Breast epithelium (tissue), 4 donors: ENCODE data around the gene SF1. TPM values are rescaled to one million over a fixed set of nuclear protein-coding genes. Genes with fewer than 3 reads are reported as not detected.
A peak's percentile ranks its signal among the peaks of the same experiment; 100 is the strongest.

ENCODE experiments used
- DNase-seq, 2 donors: peaks; one replicate each; pipeline ENCODE4 v3.0.0-alpha.2; 2019; ENCODE audit warnings: low spot score in 2 of 2
- H3K27ac ChIP-seq, 2 donors: fragments of 200-600 bp; sonication (generic) in 1 of 2; one replicate each; pipeline ENCODE4 v1.5.1; 2016 to 2019; ENCODE audit warnings: mild to moderate bottlenecking in 1 of 2
- H3K27me3 ChIP-seq, 2 donors: fragments of 200-600 bp; sonication (generic) in 1 of 2; one replicate each; pipeline versions ENCODE4 v1.5.1 to v1.6.0; 2017 to 2019; ENCODE audit warnings: control low read depth in 1 of 2, mild to moderate bottlenecking in 1 of 2
- H3K36me3 ChIP-seq: fragments of 200-600 bp; one replicate; pipeline ENCODE4 v1.5.1; 2019
- H3K4me1 ChIP-seq, 2 donors: fragments of 200-600 bp; sonication (generic); one replicate each; pipeline ENCODE4 v1.5.1; 2016 to 2019; ENCODE audit warnings: control low read depth in 1 of 2
- H3K4me3 ChIP-seq, 3 donors: fragments of 200-600 bp; sonication (generic); 1 replicate in 2 of 3; 2 replicates in 1 of 3; pipeline ENCODE4 v1.5.1; 2016 to 2019; ENCODE audit warnings: mild to moderate bottlenecking in 3 of 3, moderate library complexity in 2 of 3
- H3K9me3 ChIP-seq, 2 donors: fragments of 200-600 bp; sonication (generic) in 1 of 2; one replicate each; pipeline ENCODE4 v1.5.1; 2016 to 2019; ENCODE audit warnings: control low read depth in 1 of 2
- CTCF ChIP-seq, 3 donors: fragments of 450-650 bp; IDR thresholded peaks; one replicate each; pipeline ENCODE4 v1.5.1; 2016 to 2017; ENCODE audit warnings: antibody characterized with exemption in 3 of 3, mild to moderate bottlenecking in 3 of 3, moderate library complexity in 3 of 3
- POLR2A ChIP-seq: fragments of 450-650 bp; IDR thresholded peaks from one replicate; pipeline ENCODE4 v1.6.1; 2016; ENCODE audit warnings: antibody characterized with exemption, mild to moderate bottlenecking, moderate library complexity
- POLR2AphosphoS5 ChIP-seq, 3 donors: sonication (generic); formaldehyde crosslinking; IDR thresholded peaks; one replicate each; pipeline ENCODE4 v1.6.1; 2017; ENCODE audit warnings: antibody characterized with exemption in 3 of 3
- intact Hi-C: fragments of 100-400 bp; cut with DNase I; formaldehyde crosslinking; loops from one replicate; pipeline ENCODE4 v1.15.1; 2023; ENCODE audit warnings: low total_unique reads
- total RNA-seq, 3 donors: library from RNA; depleted of rRNA; stranded (reverse); fragments of >200 nt; gene quantifications; one replicate each; pipeline ENCODE4 v1.1.0, GENCODE V29; 2016

The SF1 gene
- total RNA-seq, 3 donors from 2014 or later, result 264 to 293 (median 277) TPM

DNA sequence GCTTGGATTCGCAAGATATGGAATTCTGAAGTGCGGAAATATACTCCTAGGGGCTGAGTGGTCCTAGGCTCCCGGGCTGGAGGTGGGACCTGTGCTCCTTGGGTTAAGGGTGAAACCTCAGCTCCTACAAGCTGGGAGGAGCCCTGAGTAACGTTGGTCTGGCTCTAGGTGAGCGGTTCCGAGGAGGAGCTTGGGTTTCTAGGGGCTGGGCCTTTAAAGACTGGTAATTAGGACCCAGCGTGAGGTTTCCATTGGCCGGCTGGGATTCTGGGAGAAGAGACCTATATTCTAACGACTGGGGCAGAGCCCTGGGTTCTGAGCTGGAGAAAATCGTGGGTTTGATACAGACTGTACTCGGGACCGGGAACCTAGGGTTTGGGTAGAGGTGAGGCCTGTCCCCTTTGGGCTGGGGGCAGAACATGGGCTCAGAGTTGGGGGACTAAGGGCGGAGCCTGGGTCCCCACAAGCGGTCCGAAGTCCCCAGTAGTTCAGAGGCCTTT lies 25.6 kb upstream of the SF1 start:
- H3K27me3 ChIP-seq, result no peaks in the 10 kb centered on the region
- peak overlapping the region; percentile 85 for H3K27ac ChIP-seq
- H3K4me1 ChIP-seq, result peaks cover 0 to 5% of the 10 kb centered on the region in 2 donors
- intact Hi-C loops, result no loop called here
- DNase-seq, result no peak
- TF ChIP-seq CTCF (IDR thresholded peaks at IDR 0.05) (no peak), POLR2A (no peak), POLR2AphosphoS5 (IDR thresholded peaks at IDR 0.05) (no peak)
- no peaks in the 10 kb centered on the region for H3K36me3 ChIP-seq
- H3K9me3 ChIP-seq, result no peaks in the 10 kb centered on the region
- H3K4me3 ChIP-seq, result peak overlapping the region; percentile 58 to 77 (median 67)

DNA sequence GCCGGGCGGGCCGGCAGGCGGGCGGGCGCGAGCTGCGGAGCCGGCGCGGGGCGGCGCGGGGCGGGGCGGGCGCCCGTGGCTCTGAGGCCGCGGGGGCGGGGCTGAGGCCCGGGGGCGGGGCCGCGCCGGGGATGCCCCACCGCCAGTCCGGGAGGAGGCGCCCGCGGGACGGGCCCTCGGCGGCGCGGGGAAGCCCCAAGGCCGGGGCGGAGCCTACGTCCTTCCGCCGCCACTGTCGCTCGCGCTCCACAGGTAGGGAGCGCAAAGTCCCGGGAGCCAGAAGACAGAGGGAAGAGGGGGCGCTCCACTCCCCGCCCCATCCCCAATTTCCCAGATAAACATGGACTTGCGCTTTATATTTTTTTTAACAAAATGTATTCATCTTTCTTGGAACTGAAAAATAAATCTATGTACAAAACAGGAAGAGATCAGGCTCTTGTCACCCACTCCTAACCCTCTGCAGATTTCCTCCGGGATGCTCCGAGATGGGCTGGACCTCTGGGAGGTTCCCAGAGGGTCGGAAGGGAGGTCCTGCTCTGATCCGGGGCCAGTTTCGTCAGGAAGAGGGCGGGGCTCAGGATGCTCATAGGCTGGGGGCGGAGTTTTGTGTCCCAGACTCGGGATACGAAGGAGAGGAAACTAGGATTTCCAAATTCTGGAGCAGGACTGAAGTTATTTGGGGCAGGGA lies 25.0 kb upstream of the SF1 start, which contains the start of gene MAP4K2:
Gene MAP4K2 (minus strand): TSS at position 57 of the 688 bp plus-strand sequence. CDS start 65 bp downstream, outside the sequence.
- intact Hi-C loops, result no loop called here
- Histone ChIP-seq H3K4me1 (peaks cover 0 to 5% of the 10 kb centered on the region in 2 donors), H3K36me3 (no peaks in the 10 kb centered on the region), H3K27ac (peak within 1 kb of the TSS; percentile 85), H3K27me3 (no peaks in the 10 kb centered on the region), H3K4me3 (peak within 1 kb of the TSS; percentile 58 to 77 (median 67)), H3K9me3 (no peaks in the 10 kb centered on the region)
- DNase-seq, result peak; percentile 75 to 88
- peak in 2 of 3 donors; percentile 37 to 50 for TF ChIP-seq POLR2AphosphoS5 (IDR thresholded peaks at IDR 0.05)
- no peak for TF ChIP-seq POLR2A
- TF ChIP-seq CTCF (IDR thresholded peaks at IDR 0.05), result peak in 1 of 3 donors; percentile 8

DNA sequence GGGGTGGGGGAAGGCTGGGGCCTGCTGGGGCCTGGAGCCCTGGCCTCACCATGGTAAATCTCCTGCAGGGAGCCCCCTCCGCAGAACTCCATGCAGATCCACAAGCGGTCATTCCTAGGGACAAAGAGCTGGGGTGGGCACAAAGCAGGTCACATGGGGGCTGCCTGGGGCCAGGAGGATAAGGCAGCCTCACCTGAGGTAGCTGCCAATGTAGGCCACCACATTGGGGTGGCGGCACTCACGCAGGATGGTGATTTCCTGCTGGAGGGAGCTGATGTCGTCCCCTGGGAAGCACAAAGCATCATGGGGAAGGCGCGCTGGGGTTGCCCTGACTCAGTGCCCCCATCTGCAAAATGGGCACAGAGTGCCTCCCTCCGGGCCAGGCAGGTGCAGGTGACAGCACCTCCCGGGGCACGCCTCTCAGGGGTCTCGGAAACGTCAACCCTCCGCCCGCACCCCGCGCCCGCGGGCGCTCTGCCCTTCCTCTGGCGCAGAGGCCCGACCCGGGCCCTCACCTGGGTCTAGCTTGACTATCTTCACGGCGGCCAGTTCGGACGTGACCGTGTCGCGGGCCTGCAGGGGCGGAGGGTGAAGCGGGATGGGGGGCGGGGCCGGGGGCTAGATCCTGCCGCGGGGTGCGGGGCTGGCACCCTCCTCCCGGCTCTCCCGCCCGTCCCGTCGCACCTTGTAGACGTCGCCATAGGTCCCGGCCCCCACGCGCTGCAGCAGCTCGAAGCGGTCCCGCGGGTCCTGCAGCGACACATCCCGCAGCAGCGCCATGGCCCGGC lies 24.2 kb upstream of the SF1 start:
- DNase-seq, result no peak
- H3K4me3 ChIP-seq, result peak overlapping the region; percentile 58 to 77 (median 67)
- peaks cover 0 to 5% of the 10 kb centered on the region in 2 donors for H3K4me1 ChIP-seq
- no peaks in the 10 kb centered on the region for H3K36me3 ChIP-seq
- intact Hi-C loops, result no loop called here
- H3K27me3 ChIP-seq, result no peaks in the 10 kb centered on the region
- no peak for TF ChIP-seq POLR2A
- no peak for TF ChIP-seq POLR2AphosphoS5 (IDR thresholded peaks at IDR 0.05)
- TF ChIP-seq CTCF (IDR thresholded peaks at IDR 0.05), result no peak
- no peaks in the 10 kb centered on the region for H3K9me3 ChIP-seq
- H3K27ac ChIP-seq, result peak overlapping the region; percentile 75 to 85

DNA sequence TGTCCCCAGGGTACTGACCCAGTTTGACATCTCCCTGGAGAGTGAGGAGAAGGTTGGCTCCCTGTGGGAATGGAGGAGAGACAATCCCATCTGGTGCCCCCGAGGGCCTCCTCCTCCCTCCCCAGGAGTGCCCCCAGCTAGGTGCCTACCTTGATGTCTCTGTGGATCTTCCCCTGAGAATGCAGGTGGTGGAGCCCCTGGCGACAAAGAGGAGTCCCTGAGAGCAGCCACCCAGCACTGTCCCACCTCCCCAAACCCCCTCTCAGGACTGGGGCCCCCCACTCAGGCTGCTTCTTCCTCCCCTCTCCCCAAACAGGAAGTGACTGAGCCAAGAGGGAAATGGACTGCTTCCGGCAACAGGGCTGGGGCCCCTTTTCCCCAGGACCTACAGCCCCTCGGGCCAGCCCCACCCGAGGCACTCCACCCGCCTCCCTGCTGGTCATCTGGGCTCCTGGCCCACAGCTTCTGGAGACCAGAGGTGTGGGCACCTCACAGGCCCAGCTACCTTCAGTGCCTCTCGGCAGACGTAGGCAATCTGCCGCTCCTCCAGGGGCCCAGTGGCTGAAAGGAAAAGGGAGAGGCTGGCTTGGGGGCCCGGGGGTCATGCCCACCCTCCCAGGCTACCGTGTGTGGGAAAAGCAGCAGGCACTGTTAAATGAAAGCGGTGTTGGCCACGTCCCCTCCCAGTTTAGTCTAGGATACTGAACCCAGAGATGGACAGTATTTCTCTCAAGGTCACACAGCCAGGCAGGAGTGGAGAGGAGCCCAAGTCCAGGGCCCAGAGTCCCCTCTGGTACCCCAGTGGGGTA lies 23.4 kb upstream of the SF1 start:
- Histone ChIP-seq H3K4me1 (peaks cover 0 to 5% of the 10 kb centered on the region in 2 donors), H3K27ac (peak overlapping the region; percentile 75 to 85), H3K36me3 (no peaks in the 10 kb centered on the region), H3K9me3 (no peaks in the 10 kb centered on the region), H3K27me3 (no peaks in the 10 kb centered on the region), H3K4me3 (peak overlapping the region in 1 of 3 donors; percentile 77)
- DNase-seq, result no peak
- TF ChIP-seq CTCF (IDR thresholded peaks at IDR 0.05), result no peak
- TF ChIP-seq POLR2AphosphoS5 (IDR thresholded peaks at IDR 0.05), result no peak
- TF ChIP-seq POLR2A, result no peak
- intact Hi-C loops, result no loop called here
